Spleen (tissue), 11 donors: Measurements from ENCODE around the gene SLC10A1. TPM values are rescaled to one million over a fixed set of nuclear protein-coding genes. Genes with fewer than 3 reads are reported as not detected.

Experiments used
- polyA plus RNA-seq, 3 donors: library from polyadenylated mRNA; stranded (reverse); fragments of 200-250 nt; gene quantifications; one replicate each; pipeline ENCODE4 v1.2.1, GENCODE V29; 2013
- small RNA-seq, 4 donors: library from RNA; depleted of rRNA; stranded (forward); fragments of <200 nt; gene quantifications; one replicate each; pipeline ENCODE3, GENCODE V24; 2016
- total RNA-seq, 7 donors: library from RNA; depleted of rRNA in 3 of 7; stranded (reverse); fragments of >200 nt in 3 of 7; fragmentation: NEBNext Ultra II Directional in 4 of 7; extraction: Animal tissue kit (Norgen Biotek cat#: 25700) in 4 of 7; gene quantifications; one replicate each; pipeline versions ENCODE4 v1.1.0 to v1.2.1, GENCODE V29; 2016 to 2021
- donor health status: healthy with polysubstance abuse.
- donor health status: DM: no; HTN: no; CAD: no; lungs with moderate emphysema.
- donor health status: DM: no; HTN: no; CAD: no.
- donor health status: Bipolar disorder and iron deficiency.
- donor health status: healthy.
- donor health status: DM: no; HTN: no; CAD: no.
- donor health status: DM: yes; HTN: yes; CAD: no.

SLC10A1 gene
- total and polyA plus RNA-seq, 10 donors, result not detected

Small RNA genes lying within 50 kb of the gene (small RNA-seq; reads per million reads assigned to genes)
- gene RF00614, result 0 reads per million in 4 donors

Other genes with a start within 250 kb of the SLC10A1 start
- gene CCDC177, start 222.4 kb downstream of the SLC10A1 start, total RNA-seq, result not detected
- not detected for gene CCDC177, start 222.4 kb downstream of the SLC10A1 start, polyA plus RNA-seq
- 100 to 1,000 TPM in 3 of 7 donors, 10 to 100 TPM in 4; 76.1 to 120 (median 96.1) TPM for gene SUSD6, start 185.6 kb downstream of the SLC10A1 start, total RNA-seq
- gene SUSD6, start 185.6 kb downstream of the SLC10A1 start, polyA plus RNA-seq, result 10 to 100 TPM; 10.7 to 20.4 (median 11.3) TPM
- gene SRSF5, start 30.1 kb downstream of the SLC10A1 start, total RNA-seq, result 100 to 1,000 TPM; 416 to 612 (median 512) TPM
- 100 to 1,000 TPM; 366 to 491 (median 381) TPM for gene SRSF5, start 30.1 kb downstream of the SLC10A1 start, polyA plus RNA-seq
- 100 to 1,000 TPM in 1 of 7 donors, 10 to 100 TPM in 6; 12.5 to 108 (median 52.8) TPM for gene SMOC1, start 82.2 kb upstream of the SLC10A1 start, total RNA-seq
- 10 to 100 TPM in 1 of 3 donors, 1 to 10 TPM in 2; 6.1 to 13.9 (median 9.2) TPM for gene SMOC1, start 82.2 kb upstream of the SLC10A1 start, polyA plus RNA-seq